ENCODE measurements around the gene CNKSR1.
A peak's percentile ranks its signal among the peaks of the same experiment; 100 is the strongest.

The CNKSR1 gene

DNA sequence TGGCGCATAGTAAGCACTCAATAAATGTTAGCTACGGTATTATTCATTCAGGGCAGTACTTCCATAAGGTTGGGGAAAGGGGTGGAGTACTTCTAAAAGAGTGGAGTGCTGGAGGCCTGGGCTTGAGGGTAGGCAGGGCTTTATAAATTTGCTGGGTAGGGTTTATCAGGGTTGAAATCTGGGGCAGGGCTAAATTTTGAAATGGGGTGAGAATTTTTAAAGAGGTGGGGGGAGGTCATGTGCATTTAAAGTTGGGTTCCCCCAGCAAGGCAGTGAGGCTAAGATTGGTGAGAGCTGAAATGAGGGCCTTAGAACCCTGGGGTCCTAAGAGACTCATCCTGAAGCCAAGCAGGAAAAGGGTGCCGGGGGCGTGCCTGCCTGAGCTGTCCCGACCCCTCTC, 23.1 kb downstream of the CNKSR1 start:
- H3K4me3 ChIP-seq (ENCODE audit: insufficient read length, low read depth), result no peak overlapping the region
- no peak for DNase-seq (ENCODE audit: low read depth, low spot score)
- no peaks in the 10 kb centered on the region for H3K9me3 ChIP-seq (ENCODE audit: insufficient read depth, low read length)
- no peaks in the 10 kb centered on the region for H3K36me3 ChIP-seq (ENCODE audit: insufficient read depth, insufficient read length, low read length)
- TF ChIP-seq ZNF274 (IDR thresholded peaks at IDR 0.05; ENCODE audit: low read depth, low read length) (no peak), SUZ12 (IDR thresholded peaks at IDR 0.05; ENCODE audit: extremely low read depth, insufficient read depth, insufficient read length) (no peak), YY1 (IDR thresholded peaks at IDR 0.05; ENCODE audit: insufficient read depth, insufficient read length) (no peak)
- no peak overlapping the region for H3K9ac ChIP-seq (ENCODE audit: insufficient read length, low read depth)
- peaks cover 8% of the 10 kb centered on the region for H3K4me1 ChIP-seq (ENCODE audit: insufficient read depth, insufficient read length)
- H3K27me3 ChIP-seq (ENCODE audit: insufficient read depth, insufficient read length), result peaks cover 20% of the 10 kb centered on the region

- H3K9ac ChIP-seq (ENCODE audit: insufficient read length, low read depth), result peak overlapping the region; percentile 11
- H3K36me3 ChIP-seq (ENCODE audit: insufficient read depth, insufficient read length, low read length), result no peaks in the 10 kb centered on the region
- peaks cover 20% of the 10 kb centered on the region for H3K27me3 ChIP-seq (ENCODE audit: insufficient read depth, insufficient read length)
Observed at GRCh38 chr1:26203642-26204318, 26.5 kb downstream of the CNKSR1 start.

DNA sequence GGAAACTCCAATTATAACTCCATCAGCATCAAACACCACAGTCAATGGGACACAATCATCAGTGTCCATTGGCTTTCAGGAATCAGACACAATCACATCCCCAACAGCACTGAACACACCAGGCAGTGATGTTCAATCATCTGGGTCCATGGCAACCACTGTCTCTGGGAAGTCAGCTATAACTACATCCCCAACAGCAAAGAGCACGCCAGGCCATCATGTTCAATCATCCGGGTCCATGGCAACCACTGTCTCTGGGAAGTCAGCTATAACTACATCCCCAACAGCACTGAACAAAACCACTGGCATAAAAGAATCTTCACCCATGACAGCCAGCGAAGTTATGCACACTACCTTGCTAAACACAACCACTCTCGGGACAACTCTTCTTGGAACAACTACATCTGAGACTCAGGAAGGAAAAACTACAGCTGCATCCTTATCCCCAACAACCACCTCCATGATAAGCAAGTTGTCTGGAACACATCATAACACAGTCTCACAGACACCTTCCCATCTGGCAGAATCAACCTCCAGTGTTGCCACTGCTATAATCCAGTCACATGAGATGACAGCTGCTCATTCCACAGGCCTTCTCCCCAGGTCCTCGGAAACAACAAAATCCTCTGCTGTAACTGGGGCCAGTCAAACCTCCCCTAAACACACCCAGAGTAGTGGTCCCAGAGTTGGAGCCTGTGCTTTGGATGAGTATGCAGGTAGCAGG, 33.0 kb downstream of the CNKSR1 start:
- H3K4me1 ChIP-seq (ENCODE audit: insufficient read depth, insufficient read length), result peaks cover 2% of the 10 kb centered on the region
- peaks cover 19% of the 10 kb centered on the region for H3K27me3 ChIP-seq (ENCODE audit: insufficient read depth, insufficient read length)
- H3K9ac ChIP-seq (ENCODE audit: insufficient read length, low read depth), result no peak overlapping the region
- H3K4me3 ChIP-seq (ENCODE audit: insufficient read length, low read depth), result no peak overlapping the region
- no peak for DNase-seq (ENCODE audit: low read depth, low spot score)
- H3K9me3 ChIP-seq (ENCODE audit: insufficient read depth, low read length), result no peaks in the 10 kb centered on the region
- no peak for TF ChIP-seq ZNF274 (IDR thresholded peaks at IDR 0.05; ENCODE audit: low read depth, low read length)
- no peak for TF ChIP-seq SUZ12 (IDR thresholded peaks at IDR 0.05; ENCODE audit: extremely low read depth, insufficient read depth, insufficient read length)
- no peak for TF ChIP-seq YY1 (IDR thresholded peaks at IDR 0.05; ENCODE audit: insufficient read depth, insufficient read length)
- no peaks in the 10 kb centered on the region for H3K36me3 ChIP-seq (ENCODE audit: insufficient read depth, insufficient read length, low read length)

More at GRCh38 chr1:26203642-26204318, 26.5 kb downstream of the CNKSR1 start:
- DNase-seq (ENCODE audit: low read depth, low spot score), result no peak
- H3K9me3 ChIP-seq (ENCODE audit: insufficient read depth, low read length), result no peaks in the 10 kb centered on the region
- peaks cover 5% of the 10 kb centered on the region for H3K4me1 ChIP-seq (ENCODE audit: insufficient read depth, insufficient read length)
- TF ChIP-seq YY1 (IDR thresholded peaks at IDR 0.05; ENCODE audit: insufficient read depth, insufficient read length), result no peak
- TF ChIP-seq SUZ12 (IDR thresholded peaks at IDR 0.05; ENCODE audit: extremely low read depth, insufficient read depth, insufficient read length), result no peak
- TF ChIP-seq ZNF274 (IDR thresholded peaks at IDR 0.05; ENCODE audit: low read depth, low read length), result no peak
- H3K4me3 ChIP-seq (ENCODE audit: insufficient read length, low read depth), result no peak overlapping the region

DNA sequence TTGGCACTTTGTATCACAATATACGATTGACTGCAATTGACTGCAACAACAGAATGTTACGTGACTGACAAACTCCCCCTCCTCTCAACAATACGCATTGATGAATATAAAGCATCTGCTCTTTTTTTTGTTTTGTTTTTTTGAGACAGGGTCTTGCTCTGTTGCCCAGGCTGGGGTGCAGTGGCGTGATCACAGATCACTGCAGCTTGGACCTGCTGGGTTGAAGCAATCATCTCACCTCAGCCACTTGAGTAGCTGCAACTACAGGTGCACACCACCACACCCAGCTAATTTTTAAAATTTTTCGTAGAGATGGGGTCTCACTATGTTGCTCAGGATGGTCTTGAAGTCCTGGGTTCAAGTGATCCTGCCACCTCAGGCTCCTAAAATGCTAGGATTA, 35.4 kb downstream of the CNKSR1 start:
- DNase-seq (ENCODE audit: low read depth, low spot score), result no peak
- no peak for TF ChIP-seq YY1 (IDR thresholded peaks at IDR 0.05; ENCODE audit: insufficient read depth, insufficient read length)
- no peak for TF ChIP-seq SUZ12 (IDR thresholded peaks at IDR 0.05; ENCODE audit: extremely low read depth, insufficient read depth, insufficient read length)
- no peak for TF ChIP-seq ZNF274 (IDR thresholded peaks at IDR 0.05; ENCODE audit: low read depth, low read length)
- no peaks in the 10 kb centered on the region for H3K36me3 ChIP-seq (ENCODE audit: insufficient read depth, insufficient read length, low read length)
- H3K4me3 ChIP-seq (ENCODE audit: insufficient read length, low read depth), result no peak overlapping the region
- H3K9me3 ChIP-seq (ENCODE audit: insufficient read depth, low read length), result no peaks in the 10 kb centered on the region
- peaks cover 39% of the 10 kb centered on the region for H3K27me3 ChIP-seq (ENCODE audit: insufficient read depth, insufficient read length)
- no peak overlapping the region for H3K9ac ChIP-seq (ENCODE audit: insufficient read length, low read depth)
- peaks cover 2% of the 10 kb centered on the region for H3K4me1 ChIP-seq (ENCODE audit: insufficient read depth, insufficient read length)

DNA sequence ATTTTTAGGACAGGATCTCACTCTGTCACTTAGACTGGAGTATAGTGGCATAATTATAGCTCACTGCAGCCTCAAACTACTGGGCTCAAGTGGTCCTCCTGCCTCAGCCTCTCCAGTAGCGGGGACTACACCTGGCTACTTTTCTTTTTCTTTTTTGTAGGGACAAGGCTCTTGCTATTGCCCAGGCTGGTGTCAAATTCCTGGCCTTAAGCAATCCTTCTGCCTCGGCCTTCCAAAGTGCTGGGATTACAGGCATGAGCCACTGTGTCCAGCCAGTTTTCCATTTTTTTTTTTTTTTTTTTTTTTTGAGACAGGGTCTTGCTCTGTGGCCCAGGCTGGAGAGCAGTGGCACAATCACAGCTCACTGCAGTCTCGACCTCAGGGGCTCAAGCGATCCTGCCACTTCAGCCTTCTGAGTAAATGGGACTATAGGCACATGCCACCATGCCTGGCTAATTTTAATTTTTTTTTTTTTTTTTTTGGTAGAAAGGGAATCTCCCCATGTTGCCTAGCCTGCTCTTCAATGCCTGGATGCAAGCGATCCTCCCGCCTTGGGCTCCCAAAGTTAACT, 36.1 kb downstream of the CNKSR1 start:
- H3K4me1 ChIP-seq (ENCODE audit: insufficient read depth, insufficient read length), result peaks cover 2% of the 10 kb centered on the region
- no peak overlapping the region for H3K4me3 ChIP-seq (ENCODE audit: insufficient read length, low read depth)
- no peaks in the 10 kb centered on the region for H3K9me3 ChIP-seq (ENCODE audit: insufficient read depth, low read length)
- no peaks in the 10 kb centered on the region for H3K36me3 ChIP-seq (ENCODE audit: insufficient read depth, insufficient read length, low read length)
- H3K27me3 ChIP-seq (ENCODE audit: insufficient read depth, insufficient read length), result peaks cover 46% of the 10 kb centered on the region
- no peak overlapping the region for H3K9ac ChIP-seq (ENCODE audit: insufficient read length, low read depth)
- TF ChIP-seq ZNF274 (IDR thresholded peaks at IDR 0.05; ENCODE audit: low read depth, low read length) (no peak), SUZ12 (IDR thresholded peaks at IDR 0.05; ENCODE audit: extremely low read depth, insufficient read depth, insufficient read length) (no peak), YY1 (IDR thresholded peaks at IDR 0.05; ENCODE audit: insufficient read depth, insufficient read length) (no peak)
- DNase-seq (ENCODE audit: low read depth, low spot score), result no peak

DNA sequence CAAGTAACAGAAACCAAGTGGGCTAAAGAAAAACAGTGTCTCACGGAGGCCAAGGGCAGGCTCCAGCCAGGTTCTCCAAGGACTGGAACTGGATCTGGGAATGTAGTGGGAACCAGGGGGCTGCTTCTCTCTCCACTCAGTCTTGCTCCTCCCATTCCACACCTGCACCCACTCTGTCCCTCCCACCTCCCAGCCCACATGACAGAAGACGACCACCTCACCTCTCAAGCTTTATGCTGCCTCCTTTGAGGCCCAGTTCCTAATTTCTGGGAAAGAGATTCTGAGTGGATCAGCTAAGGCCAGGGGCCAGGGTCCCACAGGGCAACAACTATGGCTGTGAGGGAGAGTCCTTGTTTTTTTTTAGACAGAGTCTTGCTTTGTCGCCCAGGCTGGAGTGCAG, 38.0 kb downstream of the CNKSR1 start:
- Histone ChIP-seq H3K36me3 (ENCODE audit: insufficient read depth, insufficient read length, low read length) (no peaks in the 10 kb centered on the region), H3K9me3 (ENCODE audit: insufficient read depth, low read length) (no peaks in the 10 kb centered on the region), H3K27me3 (ENCODE audit: insufficient read depth, insufficient read length) (peaks cover 57% of the 10 kb centered on the region), H3K4me3 (ENCODE audit: insufficient read length, low read depth) (no peak overlapping the region), H3K9ac (ENCODE audit: insufficient read length, low read depth) (no peak overlapping the region), H3K4me1 (ENCODE audit: insufficient read depth, insufficient read length) (peaks cover 5% of the 10 kb centered on the region)
- TF ChIP-seq SUZ12 (IDR thresholded peaks at IDR 0.05; ENCODE audit: extremely low read depth, insufficient read depth, insufficient read length) (no peak), ZNF274 (IDR thresholded peaks at IDR 0.05; ENCODE audit: low read depth, low read length) (no peak), YY1 (IDR thresholded peaks at IDR 0.05; ENCODE audit: insufficient read depth, insufficient read length) (no peak)
- no peak for DNase-seq (ENCODE audit: low read depth, low spot score)

DNA sequence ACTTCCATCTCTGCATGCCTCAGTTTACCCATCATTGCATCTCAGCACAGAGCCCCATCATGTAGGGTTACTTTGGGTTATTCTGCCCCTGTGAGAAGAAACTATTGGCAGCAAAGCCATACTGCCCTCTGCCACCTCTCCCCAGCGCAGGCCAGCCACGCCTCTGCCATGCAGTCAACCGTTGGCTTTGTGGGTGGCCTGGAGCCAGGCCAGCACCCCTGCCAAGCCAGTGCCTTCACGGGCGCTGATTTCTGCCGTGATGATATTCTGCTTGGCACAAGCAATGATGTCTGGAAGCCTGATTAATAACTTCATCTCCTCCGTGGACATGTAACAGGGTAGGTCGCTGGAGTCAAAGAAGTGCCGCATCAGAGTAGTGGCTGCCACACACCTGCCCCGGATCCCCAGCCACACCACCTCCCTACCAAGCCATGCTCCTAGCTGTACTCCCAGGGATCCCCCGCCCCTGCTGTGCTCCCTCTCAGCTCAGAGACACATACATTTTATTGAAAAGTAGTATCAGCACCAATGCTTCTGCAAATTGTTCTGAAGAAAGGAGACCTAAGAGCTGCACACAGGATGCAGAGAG, 41.7 kb downstream of the CNKSR1 start:
- Histone ChIP-seq H3K4me1 (ENCODE audit: insufficient read depth, insufficient read length) (peaks cover 11% of the 10 kb centered on the region), H3K27me3 (ENCODE audit: insufficient read depth, insufficient read length) (peaks cover 86% of the 10 kb centered on the region), H3K9me3 (ENCODE audit: insufficient read depth, low read length) (no peaks in the 10 kb centered on the region), H3K9ac (ENCODE audit: insufficient read length, low read depth) (no peak overlapping the region), H3K36me3 (ENCODE audit: insufficient read depth, insufficient read length, low read length) (no peaks in the 10 kb centered on the region), H3K4me3 (ENCODE audit: insufficient read length, low read depth) (no peak overlapping the region)
- TF ChIP-seq SUZ12 (IDR thresholded peaks at IDR 0.05; ENCODE audit: extremely low read depth, insufficient read depth, insufficient read length) (no peak), ZNF274 (IDR thresholded peaks at IDR 0.05; ENCODE audit: low read depth, low read length) (no peak)
- DNase-seq (ENCODE audit: low read depth, low spot score), result no peak

Measured in NT2/D1 (cell line).